Adrenal gland (tissue), 5 donors: Measurements from ENCODE around the gene PNMT.

ENCODE experiments used
- CTCF ChIP-seq, 6 experiments: fragments of 450-650 bp in 4 of 6; fragments of 200-600 bp in 2 of 6; sonication (generic) in 1 of 6; IDR thresholded peaks; 1 replicate in 5 of 6; 2 replicates in 1 of 6; pipeline versions ENCODE4 v1.5.1 to v1.8.0; 2016 to 2021; ENCODE audit warnings: antibody characterized with exemption in 6 of 6, mild to moderate bottlenecking in 2 of 6, moderate library complexity in 1 of 6
- POLR2A ChIP-seq, 2 donors: fragments of 450-650 bp; IDR thresholded peaks; one replicate each; pipeline ENCODE4 v1.6.1; 2017; ENCODE audit warnings: antibody characterized with exemption in 2 of 2, mild to moderate bottlenecking in 2 of 2, moderate library complexity in 1 of 2
- donor health status: DM: no; HTN: no; CAD: no.

- TF ChIP-seq CTCF (IDR thresholded peaks at IDR 0.05), result no peak
- no peak for TF ChIP-seq POLR2A (IDR thresholded peaks at IDR 0.05)
These were observed 48.5 kb upstream of the PNMT start for GRCh38 chr17:39619786-39620101.
